GM19455 (cell line): ENCODE results near the gene BIVM.
A peak's percentile ranks its signal among the peaks of the same experiment; 100 is the strongest.

Experiments used
- ATAC-seq: cut with Tn5 transposase; IDR thresholded peaks from one replicate; pipeline ENCODE4 v1.9.1; 2021; ENCODE audit not compliant: unreplicated experiment

The BIVM gene

GRCh38 chr13:102838982-102839381 lies 40.1 kb downstream of the BIVM start:
- no peak for ATAC-seq

- no peak for ATAC-seq
These were observed 40.5 kb downstream of the BIVM start for GRCh38 chr13:102839462-102839861.

DNA sequence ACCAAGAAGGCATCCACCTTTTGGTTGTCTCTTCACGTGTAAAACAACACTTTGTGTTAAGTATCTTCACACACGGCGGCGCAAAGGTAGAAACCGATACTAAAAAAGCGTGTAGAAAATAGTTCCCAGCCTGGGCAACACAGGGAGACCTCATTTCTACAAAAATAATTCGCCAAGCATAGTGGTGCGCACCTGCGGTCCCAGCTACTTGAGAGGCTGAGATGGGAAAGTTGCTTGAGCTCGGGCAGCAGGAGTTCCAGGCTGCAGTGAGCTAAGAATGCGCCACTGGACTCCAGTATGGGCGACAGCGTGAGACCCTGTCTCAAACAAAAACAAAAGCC lies 46.3 kb downstream of the BIVM start:
- ATAC-seq: peak; percentile 23

GRCh38 chr13:102845630-102846260 lies 46.8 kb downstream of the BIVM start, which contains the start of gene ERCC5:
Gene ERCC5, plus strand, starts transcription at chr13:102846032. Its CDS starts 235 bp downstream, at chr13:102846267.
- peak; percentile 82 for ATAC-seq

DNA sequence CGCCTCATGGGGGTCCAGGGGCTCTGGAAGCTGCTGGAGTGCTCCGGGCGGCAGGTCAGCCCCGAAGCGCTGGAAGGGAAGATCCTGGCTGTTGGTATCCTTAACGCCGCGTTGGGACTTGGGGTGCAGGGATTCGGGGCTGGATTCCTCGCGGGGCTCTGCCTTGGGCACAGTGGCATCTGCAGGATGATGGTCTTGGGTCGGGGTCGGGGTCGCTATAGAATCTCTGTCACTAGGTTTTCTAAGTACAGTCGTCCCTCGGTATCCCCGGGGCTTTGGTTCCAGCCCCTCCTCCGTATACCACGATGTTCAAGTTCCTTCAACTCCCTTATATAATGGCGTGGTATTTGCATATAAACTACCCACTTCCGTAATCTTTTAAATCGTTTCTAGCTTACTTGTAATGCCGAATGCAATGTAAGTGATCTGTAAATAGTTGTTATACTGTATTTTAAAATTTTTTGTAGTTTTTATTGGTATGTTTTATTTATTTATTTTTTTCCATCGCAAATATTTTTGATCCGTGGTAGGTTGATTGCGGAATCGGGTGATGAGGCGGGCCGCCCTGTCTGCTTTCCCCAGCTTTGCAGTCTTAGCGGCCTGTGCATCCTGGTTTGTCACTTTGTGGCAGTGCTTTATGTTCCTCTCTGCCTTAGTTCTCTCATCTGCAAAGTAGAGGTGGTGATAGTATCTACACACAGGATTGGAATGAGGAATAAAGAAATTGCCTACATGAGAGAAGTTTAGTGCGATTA lies 47.5 kb downstream of the BIVM start:
- peak; percentile 41 for ATAC-seq

DNA sequence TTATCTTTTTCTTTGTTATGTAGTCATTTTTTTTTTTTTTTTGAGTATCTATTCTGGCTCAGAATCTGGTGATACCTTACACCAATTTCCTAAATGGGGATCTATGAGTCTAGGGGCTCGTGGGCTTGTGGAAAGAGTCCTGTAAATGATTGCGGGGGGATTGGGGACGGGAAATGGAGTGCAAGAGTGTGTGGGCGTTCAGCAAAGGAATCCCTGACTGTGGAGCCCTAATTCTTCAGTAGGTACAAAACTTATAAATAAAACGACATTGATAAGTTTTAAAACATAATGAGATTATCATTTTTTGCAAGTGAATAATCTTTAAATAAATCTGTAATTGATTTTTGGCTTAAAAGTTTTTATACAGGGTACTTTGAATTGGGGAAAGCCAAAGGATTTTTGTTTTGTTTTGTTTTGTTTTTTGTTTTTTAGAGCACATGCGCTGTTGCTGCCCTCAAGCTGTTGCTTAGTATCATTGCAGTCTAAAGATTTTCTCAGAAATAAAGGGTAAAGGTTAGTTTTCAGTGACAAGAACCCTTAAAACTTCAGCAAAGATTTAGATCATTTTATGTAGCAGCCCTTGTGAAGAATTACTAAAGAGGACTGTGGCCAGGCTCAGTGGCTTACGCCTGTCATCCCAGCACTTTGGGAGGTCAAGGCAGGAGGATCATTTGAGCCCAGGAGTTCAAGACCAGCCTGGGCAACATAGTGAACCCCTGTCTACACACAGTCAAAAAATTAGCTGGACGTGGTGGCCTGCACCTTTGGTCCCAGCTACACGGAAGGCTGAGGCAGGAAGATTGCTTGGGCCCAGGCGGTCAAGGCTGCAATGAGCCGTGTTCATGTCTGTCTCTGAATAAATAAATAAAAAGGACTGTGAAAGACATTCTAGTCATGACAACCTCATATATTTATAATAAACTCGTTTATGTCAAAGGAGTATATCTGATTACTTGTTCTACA lies 48.6 kb downstream of the BIVM start:
- no peak for ATAC-seq

DNA sequence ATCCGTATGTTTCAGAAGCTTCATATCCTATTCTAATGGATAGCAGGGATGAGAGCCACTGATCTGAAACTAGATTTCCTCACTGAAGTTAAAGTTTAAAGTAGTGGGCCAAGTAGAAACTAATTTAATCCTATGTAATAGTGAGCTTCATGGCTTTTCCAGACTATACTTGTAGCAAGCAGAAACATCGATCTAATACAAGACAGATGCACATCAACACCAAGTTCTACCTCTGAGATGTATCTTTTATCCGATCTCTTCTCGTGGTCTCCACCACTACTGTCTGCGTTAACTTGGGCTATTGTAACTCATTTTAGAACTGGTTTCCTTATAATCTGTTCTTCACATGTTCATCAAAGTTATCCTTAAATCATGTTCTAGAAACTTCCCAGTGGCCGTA lies 50.0 kb downstream of the BIVM start:
- no peak for ATAC-seq

- ATAC-seq: no peak
These were observed 53.6 kb downstream of the BIVM start for GRCh38 chr13:102852556-102852955.

GRCh38 chr13:102854675-102855074 lies 55.8 kb downstream of the BIVM start:
- no peak for ATAC-seq

DNA sequence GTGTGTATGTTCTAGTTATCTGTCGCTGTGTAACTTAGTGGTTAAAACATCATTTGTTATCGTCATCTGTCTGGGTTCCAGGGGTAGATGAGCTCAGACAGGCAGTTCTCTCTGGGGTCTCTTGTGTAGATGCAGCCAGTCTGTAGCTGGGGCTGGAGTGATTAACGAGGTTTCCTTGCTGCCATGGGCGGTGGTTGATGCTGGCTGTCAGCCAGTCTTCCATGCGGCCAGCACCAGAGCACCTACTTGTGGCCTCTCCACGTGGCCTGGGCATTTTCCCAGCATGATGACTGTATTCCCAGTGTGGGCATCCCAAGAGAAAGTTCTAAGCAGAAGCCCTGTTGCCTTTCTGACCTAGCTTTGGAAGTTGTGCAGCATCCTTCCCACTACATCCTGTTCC lies 57.6 kb downstream of the BIVM start:
- no peak for ATAC-seq

- no peak for ATAC-seq
These were observed 63.8 kb downstream of the BIVM start for GRCh38 chr13:102862624-102863210.

DNA sequence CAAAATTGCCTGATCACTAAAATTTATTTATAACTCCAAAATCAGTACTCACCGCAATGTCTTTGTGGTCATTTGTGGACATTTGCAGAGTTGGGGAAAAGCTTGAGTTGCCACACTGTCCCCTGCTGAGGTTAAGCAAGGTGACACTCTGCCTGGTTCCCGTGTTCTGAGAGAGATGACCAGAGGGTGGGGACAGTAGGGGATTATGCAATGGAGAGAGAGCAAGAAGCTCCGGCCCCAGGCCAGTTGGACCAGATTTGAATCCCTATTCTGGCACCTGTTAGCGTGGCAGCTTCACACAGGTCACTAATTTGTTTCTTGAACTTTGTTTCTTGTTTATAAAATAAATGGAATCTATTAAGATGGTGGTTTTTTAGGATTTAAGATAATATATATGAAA lies 64.7 kb downstream of the BIVM start:
- no peak for ATAC-seq

- ATAC-seq: no peak
These were observed 69.5 kb downstream of the BIVM start for GRCh38 chr13:102868366-102868936.

DNA sequence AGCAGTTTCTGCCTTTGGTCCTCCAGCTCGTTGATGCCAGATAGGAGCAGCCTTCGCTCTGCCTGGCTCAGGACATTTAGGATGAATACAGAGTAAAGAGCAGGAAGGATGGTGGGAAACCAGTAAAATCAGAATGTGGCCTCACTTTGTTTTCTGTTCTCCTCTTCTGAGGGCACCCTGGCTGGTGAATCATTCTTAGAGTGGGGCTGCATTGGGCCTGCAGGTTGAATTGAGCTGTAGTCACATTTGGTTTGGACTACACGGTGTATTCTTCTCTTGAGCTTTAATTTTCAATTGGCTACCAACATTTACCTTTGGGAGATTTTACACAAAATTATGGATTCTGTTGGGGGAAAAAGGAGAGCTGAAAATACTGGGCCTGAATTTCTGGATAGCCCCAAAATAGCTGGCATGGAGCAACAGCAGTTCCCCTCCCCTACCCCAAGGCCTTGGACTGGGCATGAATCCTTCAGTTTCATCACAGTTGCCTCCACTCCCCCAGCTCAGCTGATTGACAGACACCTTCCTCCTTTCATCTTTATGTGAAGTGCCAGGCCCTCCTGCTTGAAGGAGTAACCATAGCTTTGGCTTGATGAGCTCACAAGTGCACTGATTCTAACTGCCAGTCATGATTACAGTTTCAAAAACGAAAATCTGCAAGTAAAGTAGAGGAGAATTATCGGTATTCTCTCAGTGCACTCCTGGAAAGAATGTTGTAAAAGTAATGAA lies 71.2 kb downstream of the BIVM start:
- ATAC-seq: peak; percentile 18

DNA sequence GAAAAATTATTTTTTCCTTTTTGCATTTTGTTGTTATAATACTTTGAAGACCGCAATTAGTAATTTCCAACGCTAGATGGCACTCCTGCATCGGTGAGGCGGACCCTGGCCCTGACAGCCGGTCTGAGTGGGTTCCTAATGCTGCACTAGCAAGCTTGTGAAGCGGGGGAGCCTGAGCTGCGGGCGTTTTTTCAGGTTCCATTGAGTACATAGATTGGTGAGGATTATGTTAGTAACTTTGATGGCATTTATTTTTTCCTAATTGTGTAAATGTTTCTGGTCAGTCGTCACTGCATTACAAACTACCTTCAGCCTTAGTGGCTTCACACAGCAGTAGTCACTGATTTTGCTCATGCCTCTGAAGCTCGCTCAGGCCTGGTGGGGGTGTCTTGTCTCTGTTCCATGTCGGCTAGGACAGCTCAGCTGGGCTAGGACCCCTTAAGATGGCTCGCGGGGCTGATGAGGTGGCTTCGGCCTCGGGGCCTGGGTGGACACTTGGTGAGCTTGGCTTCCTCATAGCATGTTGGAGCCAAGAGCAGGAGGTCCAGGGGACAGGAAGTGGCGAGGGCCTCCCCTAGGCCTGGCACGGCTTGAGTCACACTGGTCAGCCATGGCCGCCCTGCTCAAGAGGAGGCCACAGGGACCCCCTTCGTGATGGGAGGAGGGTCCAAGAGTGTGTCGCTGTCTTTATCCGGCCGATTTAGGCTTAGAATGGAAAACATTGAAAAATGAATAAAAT lies 71.9 kb downstream of the BIVM start:
- ATAC-seq: peak; percentile 70

- no peak for ATAC-seq
These were observed 73.2 kb downstream of the BIVM start for GRCh38 chr13:102872131-102872530.

DNA sequence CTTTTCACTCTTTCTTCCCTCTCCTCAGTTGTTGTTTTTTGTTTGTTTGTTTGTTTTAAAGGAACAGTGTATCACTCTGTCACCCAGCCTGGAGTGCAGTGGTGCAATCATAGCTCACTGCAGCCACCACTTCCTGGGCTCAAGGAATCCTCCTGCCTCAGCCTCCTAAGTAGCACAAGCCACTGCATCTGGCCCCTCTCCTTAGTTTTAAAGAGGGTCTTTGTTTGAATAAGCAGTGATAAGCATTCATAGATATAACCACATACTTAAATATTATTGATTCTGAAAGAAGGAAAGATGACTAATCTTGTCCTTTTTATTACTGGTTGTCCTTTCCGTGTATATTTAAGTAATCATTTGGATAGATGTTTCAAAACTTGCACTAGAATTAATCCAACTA lies 73.6 kb downstream of the BIVM start:
- no peak for ATAC-seq

GRCh38 chr13:102873653-102874052 lies 74.7 kb downstream of the BIVM start:
- ATAC-seq: no peak

DNA sequence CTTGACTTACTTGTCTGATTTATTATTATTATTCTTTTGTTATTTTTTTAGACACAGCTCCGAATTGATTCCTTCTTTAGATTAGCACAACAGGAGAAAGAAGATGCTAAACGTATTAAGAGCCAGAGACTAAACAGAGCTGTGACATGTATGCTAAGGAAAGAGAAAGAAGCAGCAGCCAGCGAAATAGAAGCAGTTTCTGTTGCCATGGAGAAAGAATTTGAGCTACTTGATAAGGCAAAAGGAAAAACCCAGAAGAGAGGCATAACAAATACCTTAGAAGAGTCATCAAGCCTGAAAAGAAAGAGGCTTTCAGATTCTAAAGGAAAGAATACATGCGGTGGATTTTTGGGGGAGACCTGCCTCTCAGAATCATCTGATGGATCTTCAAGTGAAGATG lies 76.3 kb downstream of the BIVM start:
- no peak for ATAC-seq

- ATAC-seq: no peak
These were observed 78.4 kb downstream of the BIVM start for GRCh38 chr13:102877303-102877702.
